Activated T-helper 17 cell treated with anti-CD3 and anti-CD28 coated beads, Interleukin-2, amount 50 U/mL, for 72 hours (primary cell): ENCODE measurements around the gene BCL2L2. TPM values are rescaled to one million over a fixed set of nuclear protein-coding genes. Genes with fewer than 3 reads are reported as not detected.

Experiments
- ATAC-seq: fragments of 150-1000 bp; cut with Tn5 transposase; replicated peaks from 2 replicates; pipeline ENCODE4 v1.10.0; 2021; ENCODE audit warnings: mild to moderate bottlenecking, moderate library complexity
- H3K27ac Mint-ChIP-seq: one replicate; pipeline ENCODE4 v1.8.0; 2022; ENCODE audit warnings: mixed read lengths
- H3K27me3 Mint-ChIP-seq: one replicate; pipeline ENCODE4 v1.8.0; 2022; ENCODE audit warnings: mixed read lengths
- H3K36me3 Mint-ChIP-seq: one replicate; pipeline ENCODE4 v1.8.0; 2022; ENCODE audit warnings: low read depth, mild to moderate bottlenecking, mixed read lengths
- H3K4me1 Mint-ChIP-seq: one replicate; pipeline ENCODE4 v1.8.0; 2022; ENCODE audit warnings: mixed read lengths
- H3K4me3 Mint-ChIP-seq: one replicate; pipeline ENCODE4 v1.8.0; 2022; ENCODE audit warnings: mild to moderate bottlenecking, mixed read lengths
- H3K9me3 Mint-ChIP-seq: one replicate; pipeline ENCODE4 v1.8.0; 2022; ENCODE audit warnings: mixed read lengths
- total RNA-seq, 2 donors: library from RNA; stranded (reverse); gene quantifications; one replicate each; pipeline ENCODE4 v1.2.3, GENCODE V29; 2022

BCL2L2 gene
- total RNA-seq, 2 donors from 2014 or later: 1.2 to 2.9 TPM

GRCh38 chr14:23352506-23353432 is 46.1 kb downstream of the BCL2L2 start, which contains the start of gene SLC22A17:
Gene SLC22A17, minus strand, starts transcription at chr14:23352887.
- Mint-ChIP-seq H3K36me3 (no peaks in the 10 kb centered on the region), H3K4me1 (peaks cover 8% of the 10 kb centered on the region), H3K9me3 (no peaks in the 10 kb centered on the region), H3K4me3 (peak within 1 kb of the TSS; percentile 80), H3K27me3 (peaks cover 31% of the 10 kb centered on the region), H3K27ac (no peak within 1 kb of the TSS)
- peak; percentile 89 for ATAC-seq

- peaks cover 8% of the 10 kb centered on the region for H3K4me1 Mint-ChIP-seq
- no peaks in the 10 kb centered on the region for H3K9me3 Mint-ChIP-seq
- no peak for ATAC-seq
- H3K27ac Mint-ChIP-seq: no peak overlapping the region
- no peaks in the 10 kb centered on the region for H3K36me3 Mint-ChIP-seq
- H3K4me3 Mint-ChIP-seq: peak overlapping the region; percentile 80
- peaks cover 31% of the 10 kb centered on the region for H3K27me3 Mint-ChIP-seq
These were observed 46.8 kb downstream of the BCL2L2 start for GRCh38 chr14:23353433-23353780.

GRCh38 chr14:23354990-23355389 is 48.4 kb downstream of the BCL2L2 start:
- Mint-ChIP-seq H3K27ac (no peak overlapping the region), H3K27me3 (peaks cover 31% of the 10 kb centered on the region), H3K4me1 (peaks cover 8% of the 10 kb centered on the region), H3K36me3 (no peaks in the 10 kb centered on the region), H3K4me3 (no peak overlapping the region), H3K9me3 (no peaks in the 10 kb centered on the region)
- ATAC-seq: no peak

- ATAC-seq: no peak
- Mint-ChIP-seq H3K4me3 (no peak overlapping the region), H3K27me3 (peaks cover 31% of the 10 kb centered on the region), H3K9me3 (no peaks in the 10 kb centered on the region), H3K4me1 (peaks cover 8% of the 10 kb centered on the region), H3K27ac (no peak overlapping the region), H3K36me3 (no peaks in the 10 kb centered on the region)
These were observed 49.3 kb downstream of the BCL2L2 start for GRCh38 chr14:23355871-23356435.

- Mint-ChIP-seq H3K27me3 (peaks cover 28% of the 10 kb centered on the region), H3K4me1 (peaks cover 8% of the 10 kb centered on the region), H3K36me3 (no peaks in the 10 kb centered on the region), H3K9me3 (no peaks in the 10 kb centered on the region), H3K27ac (no peak overlapping the region), H3K4me3 (no peak overlapping the region)
- no peak for ATAC-seq
These were observed 50.0 kb downstream of the BCL2L2 start for GRCh38 chr14:23356662-23357061.

- Mint-ChIP-seq H3K4me3 (no peak overlapping the region), H3K4me1 (peaks cover 8% of the 10 kb centered on the region)
These were observed 50.6 kb downstream of the BCL2L2 start for GRCh38 chr14:23357261-23357660.

GRCh38 chr14:23358042-23358441 is 51.4 kb downstream of the BCL2L2 start:
- no peak overlapping the region for H3K4me3 Mint-ChIP-seq
- H3K4me1 Mint-ChIP-seq: peaks cover 6% of the 10 kb centered on the region
- no peak for ATAC-seq
- peaks cover 26% of the 10 kb centered on the region for H3K27me3 Mint-ChIP-seq
- H3K27ac Mint-ChIP-seq: no peak overlapping the region
- H3K36me3 Mint-ChIP-seq: no peaks in the 10 kb centered on the region
- no peaks in the 10 kb centered on the region for H3K9me3 Mint-ChIP-seq

More at GRCh38 chr14:23357261-23357660, 50.6 kb downstream of the BCL2L2 start:
- Mint-ChIP-seq H3K36me3 (no peaks in the 10 kb centered on the region), H3K27ac (no peak overlapping the region), H3K27me3 (peaks cover 28% of the 10 kb centered on the region), H3K9me3 (no peaks in the 10 kb centered on the region)
- ATAC-seq: no peak

- no peaks in the 10 kb centered on the region for H3K36me3 Mint-ChIP-seq
- no peaks in the 10 kb centered on the region for H3K4me1 Mint-ChIP-seq
- H3K27me3 Mint-ChIP-seq: peaks cover 21% of the 10 kb centered on the region
- H3K4me3 Mint-ChIP-seq: no peak overlapping the region
- H3K9me3 Mint-ChIP-seq: no peaks in the 10 kb centered on the region
- no peak overlapping the region for H3K27ac Mint-ChIP-seq
- ATAC-seq: no peak
These were observed 52.0 kb downstream of the BCL2L2 start for GRCh38 chr14:23358553-23359166.

- H3K9me3 Mint-ChIP-seq: no peaks in the 10 kb centered on the region
- H3K27ac Mint-ChIP-seq: no peak overlapping the region
- ATAC-seq: no peak
- H3K4me3 Mint-ChIP-seq: no peak overlapping the region
- peaks cover 15% of the 10 kb centered on the region for H3K27me3 Mint-ChIP-seq
- no peaks in the 10 kb centered on the region for H3K4me1 Mint-ChIP-seq
- no peaks in the 10 kb centered on the region for H3K36me3 Mint-ChIP-seq
These were observed 52.6 kb downstream of the BCL2L2 start for GRCh38 chr14:23359167-23359626.

- ATAC-seq: no peak
- Mint-ChIP-seq H3K4me3 (no peak overlapping the region), H3K27me3 (peaks cover 19% of the 10 kb centered on the region), H3K36me3 (no peaks in the 10 kb centered on the region), H3K9me3 (no peaks in the 10 kb centered on the region), H3K27ac (no peak overlapping the region), H3K4me1 (no peaks in the 10 kb centered on the region)
These were observed 53.3 kb downstream of the BCL2L2 start for GRCh38 chr14:23359722-23360447.

- H3K27me3 Mint-ChIP-seq: peaks cover 15% of the 10 kb centered on the region
- H3K27ac Mint-ChIP-seq: peak overlapping the region; percentile 39
- no peaks in the 10 kb centered on the region for H3K36me3 Mint-ChIP-seq
- no peaks in the 10 kb centered on the region for H3K4me1 Mint-ChIP-seq
- H3K9me3 Mint-ChIP-seq: no peaks in the 10 kb centered on the region
- no peak overlapping the region for H3K4me3 Mint-ChIP-seq
- ATAC-seq: no peak
These were observed 53.9 kb downstream of the BCL2L2 start for GRCh38 chr14:23360496-23360895.

GRCh38 chr14:23361320-23361719 is 54.7 kb downstream of the BCL2L2 start:
- Mint-ChIP-seq H3K4me3 (no peak overlapping the region), H3K4me1 (no peaks in the 10 kb centered on the region), H3K27me3 (peaks cover 15% of the 10 kb centered on the region), H3K27ac (peak overlapping the region; percentile 39), H3K36me3 (no peaks in the 10 kb centered on the region), H3K9me3 (no peaks in the 10 kb centered on the region)
- peak; percentile 71 for ATAC-seq
